CD14-positive monocyte (primary cell): Measurements from ENCODE around the gene PCDHB1. TPM values are rescaled to one million over a fixed set of nuclear protein-coding genes. Genes with fewer than 3 reads are reported as not detected.
"Not testable (repeated sequence)": the region's sequence is repeated elsewhere in the genome, so short reads cannot be mapped to it uniquely, and the experiment has no call there.

Experiments
- DNase-seq, 3 donors: peaks; one replicate each; pipeline ENCODE4 v3.0.0-alpha.2; 2011 to 2022
- H2AFZ ChIP-seq: 2 replicates; pipeline ENCODE4 v1.6.0; 2012; ENCODE audit warnings: mild to moderate bottlenecking, low read depth, low read length, inconsistent platforms; ENCODE audit not compliant: insufficient read depth, poor library complexity, severe bottlenecking
- H3K27ac ChIP-seq, 2 donors: 1 replicate in 1 of 2; 2 replicates in 1 of 2; pipeline ENCODE4 v1.5.1; 2012 to 2013; ENCODE audit warnings: low read length in 2 of 2, control low read depth in 1 of 2, inconsistent platforms in 1 of 2, low read depth in 1 of 2, mild to moderate bottlenecking in 1 of 2
- H3K27me3 ChIP-seq, 2 donors: one replicate each; pipeline versions ENCODE4 v1.6.0 to v1.6.1; 2011 to 2013; ENCODE audit warnings: low read length in 2 of 2; ENCODE audit not compliant: control insufficient read depth in 2 of 2, insufficient read depth in 2 of 2
- H3K36me3 ChIP-seq, 2 donors: replicated peaks in 1 of 2; 1 replicate in 1 of 2; 2 replicates in 1 of 2; pipeline versions ENCODE4 v1.5.1 to v1.6.1; 2012 to 2013; ENCODE audit warnings: low read length in 2 of 2, control low read depth in 1 of 2, inconsistent platforms in 1 of 2, mild to moderate bottlenecking in 1 of 2; ENCODE audit not compliant: insufficient read depth in 2 of 2, control insufficient read depth in 1 of 2
- H3K4me1 ChIP-seq, 2 donors: 1 replicate in 1 of 2; 2 replicates in 1 of 2; pipeline versions ENCODE4 v1.5.1 to v1.6.1; 2012 to 2013; ENCODE audit warnings: low read length in 2 of 2, control low read depth in 1 of 2, inconsistent platforms in 1 of 2, mild to moderate bottlenecking in 1 of 2, moderate library complexity in 1 of 2; ENCODE audit not compliant: insufficient read depth in 2 of 2, control insufficient read depth in 1 of 2
- H3K4me2 ChIP-seq: replicated peaks from 2 replicates; pipeline ENCODE3; 2012; ENCODE audit warnings: low read length, moderate library complexity, mild to moderate bottlenecking; ENCODE audit not compliant: poor library complexity, severe bottlenecking; ENCODE audit errors: extremely low read depth
- H3K4me3 ChIP-seq, 3 experiments: fragments of 200-600 bp in 1 of 3; sonication (generic) in 1 of 3; replicated peaks in 1 of 3; 1 replicate in 2 of 3; 2 replicates in 1 of 3; pipeline ENCODE4 v1.5.1; 2011 to 2013; ENCODE audit warnings: low read length in 3 of 3, mild to moderate bottlenecking in 3 of 3, control low read depth in 2 of 3, low read depth in 2 of 3, inconsistent platforms in 1 of 3, moderate library complexity in 1 of 3
- H3K79me2 ChIP-seq: 2 replicates; pipeline ENCODE4 v1.6.0; 2012; ENCODE audit warnings: mild to moderate bottlenecking, control low read depth, inconsistent platforms, low read length, moderate library complexity; ENCODE audit not compliant: insufficient read depth
- H3K9ac ChIP-seq: 2 replicates; pipeline ENCODE4 v1.6.0; 2017; ENCODE audit warnings: low read length, mild to moderate bottlenecking; ENCODE audit not compliant: insufficient read depth, poor library complexity, severe bottlenecking
- H3K9me3 ChIP-seq, 2 donors: replicated peaks in 1 of 2; 1 replicate in 1 of 2; 2 replicates in 1 of 2; pipeline versions ENCODE4 v1.5.1 to v1.6.1; 2012 to 2013; ENCODE audit warnings: low read length in 2 of 2, control low read depth in 1 of 2; ENCODE audit not compliant: control insufficient read depth in 1 of 2, insufficient read depth in 1 of 2
- H4K20me1 ChIP-seq: 2 replicates; pipeline ENCODE4 v1.6.0; 2012; ENCODE audit warnings: mild to moderate bottlenecking, low read length, control low read depth, moderate library complexity; ENCODE audit not compliant: insufficient read depth
- H3K27ac Mint-ChIP-seq, 7 donors: one replicate each; pipeline ENCODE4 v1.8.0; 2020; ENCODE audit warnings: mild to moderate bottlenecking in 7 of 7, mixed read lengths in 7 of 7, moderate library complexity in 6 of 7, inconsistent platforms in 2 of 7
- H3K27me3 Mint-ChIP-seq, 3 donors: one replicate each; pipeline ENCODE4 v1.8.0; 2021 to 2022; ENCODE audit warnings: low read depth in 3 of 3, mild to moderate bottlenecking in 3 of 3, mixed read lengths in 3 of 3, moderate library complexity in 3 of 3, inconsistent platforms in 1 of 3
- H3K36me3 Mint-ChIP-seq, 2 donors: one replicate each; pipeline ENCODE4 v1.8.0; 2020; ENCODE audit warnings: mixed read lengths in 2 of 2, inconsistent platforms in 1 of 2, mild to moderate bottlenecking in 1 of 2
- H3K4me1 Mint-ChIP-seq: one replicate; pipeline ENCODE4 v1.8.0; 2020; ENCODE audit warnings: mild to moderate bottlenecking, mixed read lengths
- H3K4me3 Mint-ChIP-seq, 2 donors: one replicate each; pipeline ENCODE4 v1.8.0; 2020; ENCODE audit warnings: mild to moderate bottlenecking in 2 of 2, mixed read lengths in 2 of 2, moderate library complexity in 1 of 2
- H3K9me3 Mint-ChIP-seq, 7 donors: one replicate each; pipeline ENCODE4 v1.8.0; 2020 to 2022; ENCODE audit warnings: mixed read lengths in 7 of 7, mild to moderate bottlenecking in 6 of 7, moderate library complexity in 6 of 7, inconsistent platforms in 2 of 7
- CTCF ChIP-seq: fragments of 200-600 bp; IDR thresholded peaks from one replicate; pipeline ENCODE4 v1.8.0; 2022; ENCODE audit warnings: antibody characterized with exemption, mild to moderate bottlenecking
- WGBS: methylation state at CpG from one replicate; pipeline ENCODE4 v1.1.5; 2013; ENCODE audit warnings: missing lambda C conversion rate; ENCODE audit not compliant: insufficient coverage; 5-methylcytosine and 5-hydroxymethylcytosine counted together
- intact Hi-C, 2 donors: fragments of 100-400 bp; cut with micrococcal nuclease; formaldehyde crosslinking; loops; one replicate each; pipeline versions ENCODE4 v1.15.0 to v1.15.1; 2023
- polyA plus RNA-seq, 3 donors: library from polyadenylated mRNA; depleted of rRNA in 1 of 3; unstranded in 2 of 3; stranded (reverse) in 1 of 3; fragments of 300-500 nt in 2 of 3; fragments of >200 nt in 1 of 3; fragmentation: Illumina TruSeq in 2 of 3; gene quantifications; 1 replicate in 2 of 3; 2 replicates in 1 of 3; pipeline ENCODE4 v1.2.3, GENCODE V29; 2012 to 2021

The PCDHB1 gene
- polyA plus RNA-seq, 3 donors: not detected

GRCh38 chr5:141101059-141101458 is 49.9 kb downstream of the PCDHB1 start:
- Histone ChIP-seq H3K9ac (no peak overlapping the region), H3K4me3 (no peak overlapping the region), H3K27ac (no peak overlapping the region), H3K4me1 (no peaks in the 10 kb centered on the region), H3K36me3 (no peaks in the 10 kb centered on the region), H4K20me1 (no peaks in the 10 kb centered on the region), H3K9me3 (peaks cover 23 to 31% of the 10 kb centered on the region in 2 donors), H2AFZ (no peak overlapping the region), H3K79me2 (no peaks in the 10 kb centered on the region), H3K4me2 (no peak overlapping the region), H3K27me3 (peaks cover 0 to 12% of the 10 kb centered on the region in 2 donors)
- no peaks in the 10 kb centered on the region for H3K4me1 Mint-ChIP-seq
- TF ChIP-seq CTCF: no peak
- 44% methylated on average over 20 of the region's 20 CpGs for WGBS
- intact Hi-C loops: no loop called here
- no peak overlapping the region for H3K27ac Mint-ChIP-seq
- no peak overlapping the region for H3K4me3 Mint-ChIP-seq
- H3K27me3 Mint-ChIP-seq: peaks cover 6 to 24% (median 13%) of the 10 kb centered on the region in 3 donors
- no peak for DNase-seq
- peaks cover 13 to 40% (median 37%) of the 10 kb centered on the region in 7 donors for H3K9me3 Mint-ChIP-seq
- H3K36me3 Mint-ChIP-seq: no peaks in the 10 kb centered on the region

- H3K79me2 ChIP-seq, H3K27ac Mint-ChIP-seq, H3K4me3 Mint-ChIP-seq, H2AFZ ChIP-seq, DNase-seq, H3K36me3 ChIP-seq, H3K27ac ChIP-seq, H3K4me3 ChIP-seq, H3K9ac ChIP-seq, H3K4me2 ChIP-seq, H4K20me1 ChIP-seq, H3K4me1 Mint-ChIP-seq, H3K36me3 Mint-ChIP-seq, H3K4me1 ChIP-seq, intact Hi-C loops: not testable (repeated sequence)
- 41% methylated on average over 28 of the region's 39 CpGs for WGBS
- Histone ChIP-seq H3K9me3 (peaks cover 23 to 31% of the 10 kb centered on the region in 2 donors), H3K27me3 (peaks cover 0 to 12% of the 10 kb centered on the region in 2 donors)
- H3K27me3 Mint-ChIP-seq: peaks cover 6 to 15% (median 12%) of the 10 kb centered on the region in 3 donors
- peaks cover 11 to 37% (median 30%) of the 10 kb centered on the region in 7 donors for H3K9me3 Mint-ChIP-seq
These were observed 50.9 kb downstream of the PCDHB1 start for GRCh38 chr5:141102070-141102469.

DNA sequence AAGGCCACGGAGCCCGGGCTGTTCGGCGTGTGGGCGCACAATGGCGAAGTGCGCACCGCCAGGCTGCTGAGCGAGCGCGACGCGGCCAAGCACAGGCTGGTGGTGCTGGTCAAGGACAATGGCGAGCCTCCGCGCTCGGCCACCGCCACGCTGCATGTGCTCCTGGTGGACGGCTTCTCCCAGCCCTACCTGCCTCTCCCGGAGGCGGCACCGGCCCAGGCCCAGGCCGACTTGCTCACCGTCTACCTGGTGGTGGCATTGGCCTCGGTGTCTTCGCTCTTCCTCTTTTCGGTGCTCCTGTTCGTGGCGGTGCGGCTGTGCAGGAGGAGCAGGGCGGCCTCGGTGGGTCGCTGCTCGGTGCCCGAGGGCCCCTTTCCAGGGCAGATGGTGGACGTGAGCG is 51.3 kb downstream of the PCDHB1 start:
- H4K20me1 ChIP-seq, H3K9ac ChIP-seq, H3K4me3 ChIP-seq, intact Hi-C loops, H3K4me1 Mint-ChIP-seq, H3K27ac Mint-ChIP-seq, H3K79me2 ChIP-seq, H3K36me3 Mint-ChIP-seq, H3K4me2 ChIP-seq, H3K36me3 ChIP-seq, H3K4me1 ChIP-seq, DNase-seq, H3K4me3 Mint-ChIP-seq, H2AFZ ChIP-seq, H3K27ac ChIP-seq: not testable (repeated sequence)
- Mint-ChIP-seq H3K9me3 (peaks cover 11 to 36% (median 32%) of the 10 kb centered on the region in 7 donors), H3K27me3 (peaks cover 6 to 15% (median 8%) of the 10 kb centered on the region in 3 donors)
- Histone ChIP-seq H3K27me3 (peaks cover 0 to 12% of the 10 kb centered on the region in 2 donors), H3K9me3 (peaks cover 25 to 31% of the 10 kb centered on the region in 2 donors)
- 34% methylated on average over 15 of the region's 38 CpGs for WGBS
